Ectodermal cell (in vitro differentiated cells): ENCODE measurements around the gene NAGPA.

Experiments
- H3K27ac ChIP-seq: 2 replicates; pipeline ENCODE4 v1.7.0; 2013; ENCODE audit warnings: mild to moderate bottlenecking, low read depth, low read length; ENCODE audit not compliant: insufficient read depth, poor library complexity, severe bottlenecking
- H3K27me3 ChIP-seq: 2 replicates; pipeline ENCODE4 v1.7.0; 2013; ENCODE audit warnings: mild to moderate bottlenecking, low read length; ENCODE audit not compliant: insufficient read depth, control insufficient read depth, poor library complexity, severe bottlenecking
- H3K36me3 ChIP-seq: one replicate; pipeline ENCODE4 v1.7.0; 2013; ENCODE audit warnings: low read length; ENCODE audit not compliant: control insufficient read depth, insufficient read depth
- H3K4me1 ChIP-seq: one replicate; pipeline ENCODE4 v1.7.0; 2013; ENCODE audit warnings: low read length; ENCODE audit not compliant: control insufficient read depth, insufficient read depth
- H3K4me3 ChIP-seq: 2 replicates; pipeline ENCODE4 v1.7.0; 2013; ENCODE audit warnings: low read depth, low read length, control low read depth; ENCODE audit not compliant: insufficient read depth
- H3K9me3 ChIP-seq: 2 replicates; pipeline ENCODE4 v1.7.0; 2013; ENCODE audit warnings: mild to moderate bottlenecking, low read length, moderate library complexity; ENCODE audit not compliant: control insufficient read depth
- WGBS, 2 experiments: methylation state at CpG; one replicate each; pipeline ENCODE4 v1.1.7; 2013; ENCODE audit warnings: missing lambda C conversion rate in 2 of 2; 5-methylcytosine and 5-hydroxymethylcytosine counted together

Gene NAGPA

DNA sequence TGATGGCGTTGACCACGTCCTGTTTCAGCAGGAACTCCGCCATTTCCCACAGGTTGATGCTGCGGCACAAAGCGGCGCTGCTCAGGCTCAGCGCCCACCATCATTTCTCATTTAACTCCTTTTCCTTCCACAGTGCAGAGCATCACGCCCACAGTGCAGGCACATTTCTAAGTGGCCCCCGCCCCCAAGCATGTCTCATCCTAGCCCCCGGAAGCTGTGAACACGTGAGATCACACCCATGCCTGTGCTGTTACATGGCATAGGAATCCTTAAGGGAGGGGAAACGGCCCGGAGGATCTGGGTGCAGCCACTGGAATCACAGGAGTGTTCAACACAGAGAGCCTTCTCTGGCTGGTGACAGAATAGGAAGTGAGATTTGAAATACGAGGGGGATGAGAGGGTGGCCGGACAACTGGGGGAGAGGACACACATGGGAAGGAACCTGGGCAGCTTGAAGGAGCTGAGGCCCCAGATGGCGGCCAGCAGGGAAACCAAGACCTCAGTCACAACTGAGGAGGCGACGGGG is 4.7 kb downstream of the NAGPA start:
- H3K27me3 ChIP-seq, result peaks cover 9% of the 10 kb centered on the region
- H3K4me1 ChIP-seq, result peaks cover 5% of the 10 kb centered on the region
- 90 to 95% methylated on average over 18 of the region's 18 CpGs for WGBS, 2 experiments
- no peak overlapping the region for H3K27ac ChIP-seq
- no peaks in the 10 kb centered on the region for H3K9me3 ChIP-seq
- no peaks in the 10 kb centered on the region for H3K36me3 ChIP-seq
- H3K4me3 ChIP-seq, result no peak overlapping the region

DNA sequence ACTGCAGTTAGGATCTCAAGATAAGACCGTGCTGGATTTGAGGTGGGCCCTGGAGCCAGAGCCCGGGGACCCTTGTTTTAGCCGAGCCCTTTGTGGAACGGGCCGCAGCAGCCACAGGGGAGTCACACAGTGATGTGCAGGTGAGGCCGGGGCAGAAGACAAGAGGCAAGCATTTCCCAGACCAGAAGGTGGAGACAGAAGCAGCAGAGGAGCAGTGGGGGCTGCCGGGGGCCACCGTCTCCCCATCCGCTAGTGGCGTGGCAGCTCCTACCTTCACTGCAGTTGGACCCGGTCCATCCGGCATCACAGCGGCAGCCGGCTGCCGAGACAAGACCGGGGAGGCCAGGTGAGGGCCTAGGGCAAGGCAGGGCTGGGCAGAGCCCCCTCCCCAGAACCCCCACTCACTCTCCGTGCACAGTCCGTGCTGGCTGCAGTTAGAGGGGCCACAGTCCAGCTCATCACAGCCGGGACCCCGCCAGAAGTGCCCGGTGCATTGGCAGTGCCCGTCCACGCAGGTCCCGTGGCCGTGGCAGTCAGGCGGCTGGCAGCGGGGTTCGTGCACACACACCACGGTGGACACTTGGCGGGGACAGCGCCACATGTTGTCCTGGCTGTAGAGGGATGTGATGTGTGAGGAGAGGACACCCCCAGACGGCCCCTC is 6.0 kb downstream of the NAGPA start:
- Histone ChIP-seq H3K4me3 (no peak overlapping the region), H3K36me3 (no peaks in the 10 kb centered on the region), H3K4me1 (peaks cover under 1% of the 10 kb centered on the region), H3K27ac (no peak overlapping the region), H3K27me3 (peaks cover 1% of the 10 kb centered on the region), H3K9me3 (no peaks in the 10 kb centered on the region)
- WGBS, 2 experiments, result 94 to 95% methylated on average over 31 to 32 of the region's 32 CpGs

DNA sequence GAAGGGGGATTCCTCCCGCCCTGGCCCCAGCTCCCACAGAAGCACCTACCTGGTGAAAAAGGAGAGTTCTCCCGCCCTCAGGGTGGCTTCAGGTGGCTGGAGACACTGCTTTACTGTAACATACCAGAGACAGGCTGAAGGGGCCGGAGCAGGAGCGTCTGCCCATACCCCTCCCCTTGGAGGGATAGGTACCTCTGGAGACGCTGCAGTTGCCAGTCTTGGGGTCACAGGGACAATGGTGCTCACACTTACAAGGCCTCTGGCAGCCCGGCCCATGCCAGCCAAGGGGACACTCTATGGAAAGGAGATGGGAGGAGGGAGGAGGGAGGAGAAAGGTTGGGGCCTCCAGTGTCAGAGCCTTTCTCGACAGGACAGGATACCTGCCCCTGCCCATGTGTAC is 6.6 kb downstream of the NAGPA start:
- no peaks in the 10 kb centered on the region for H3K4me1 ChIP-seq
- no peaks in the 10 kb centered on the region for H3K27me3 ChIP-seq
- no peak overlapping the region for H3K4me3 ChIP-seq
- WGBS, 2 experiments, result 88 to 96% methylated on average over 7 of the region's 7 CpGs
- H3K27ac ChIP-seq, result no peak overlapping the region
- no peaks in the 10 kb centered on the region for H3K36me3 ChIP-seq
- no peaks in the 10 kb centered on the region for H3K9me3 ChIP-seq

DNA sequence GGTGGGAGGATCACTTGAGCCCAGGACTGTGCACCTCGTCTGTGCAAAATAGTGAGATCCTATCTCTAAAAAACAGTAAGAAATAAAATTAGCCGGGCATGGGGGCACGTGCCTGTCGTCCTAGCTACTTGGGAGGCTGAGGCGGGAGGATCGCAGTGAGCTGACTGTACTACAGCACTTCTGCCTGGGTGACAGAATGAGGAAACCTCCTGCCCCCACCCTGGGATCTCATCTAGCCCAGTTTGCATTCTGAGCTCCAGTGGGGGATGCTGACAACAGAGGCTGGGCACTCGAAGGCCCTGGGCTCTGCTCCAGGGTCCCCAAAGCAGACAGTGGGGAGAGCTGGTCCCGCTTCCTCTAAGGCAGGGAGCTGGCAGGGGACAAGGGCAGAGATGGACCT is 7.1 kb downstream of the NAGPA start:
- Histone ChIP-seq H3K27me3 (no peaks in the 10 kb centered on the region), H3K9me3 (no peaks in the 10 kb centered on the region), H3K4me1 (no peaks in the 10 kb centered on the region), H3K27ac (no peak overlapping the region), H3K36me3 (no peaks in the 10 kb centered on the region), H3K4me3 (no peak overlapping the region)
- WGBS, 2 experiments, result 91 to 93% methylated on average over 8 of the region's 8 CpGs

DNA sequence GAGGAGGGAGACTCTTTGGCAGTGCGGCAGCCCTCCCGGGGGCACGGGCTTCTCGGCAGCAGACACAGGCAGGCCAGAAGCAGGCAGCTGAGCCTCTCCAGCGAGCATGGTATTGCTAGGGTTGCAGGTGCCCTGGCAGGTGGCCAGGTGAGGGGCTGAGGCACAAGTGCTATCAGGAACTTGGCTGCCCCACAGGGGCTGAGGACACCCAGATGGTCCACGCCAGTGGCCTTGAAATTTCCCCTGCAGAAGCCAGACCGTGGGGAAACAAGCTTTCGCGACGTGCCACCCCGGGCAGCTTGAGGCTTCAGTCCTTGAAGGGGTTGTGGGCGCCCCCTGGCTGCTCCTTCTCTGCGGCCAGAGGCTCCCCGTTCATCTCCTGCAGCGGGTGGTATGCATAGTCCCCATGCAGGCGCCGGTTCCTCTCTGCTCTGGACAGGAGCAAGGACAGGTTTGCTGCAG is 8.5 kb downstream of the NAGPA start:
- Histone ChIP-seq H3K36me3 (no peaks in the 10 kb centered on the region), H3K4me1 (no peaks in the 10 kb centered on the region), H3K9me3 (no peaks in the 10 kb centered on the region), H3K4me3 (no peak overlapping the region), H3K27me3 (no peaks in the 10 kb centered on the region), H3K27ac (no peak overlapping the region)
- WGBS, 2 experiments, result 39 to 40% methylated on average over 17 of the region's 17 CpGs

DNA sequence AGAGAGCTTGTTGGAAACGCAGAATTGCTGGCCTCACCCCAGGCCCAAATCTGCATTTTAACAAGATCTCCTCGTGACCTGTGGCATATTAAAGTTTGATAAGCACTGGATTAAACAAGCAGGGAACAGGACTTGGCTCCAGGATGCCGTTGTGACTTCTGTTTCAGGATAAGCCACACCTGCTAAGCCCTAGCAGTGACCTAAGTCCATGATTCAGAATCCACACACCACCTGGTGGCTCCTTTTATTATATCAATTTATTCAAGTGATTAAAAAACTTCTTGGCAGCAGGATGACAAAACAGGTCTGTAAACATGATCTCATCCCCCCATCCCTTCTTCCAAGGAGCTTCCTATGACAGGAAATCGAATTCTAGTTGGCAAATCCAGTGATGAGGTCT is 9.1 kb downstream of the NAGPA start:
- WGBS, 2 experiments, result 92 to 94% methylated on average over 4 of the region's 4 CpGs
- Histone ChIP-seq H3K9me3 (no peaks in the 10 kb centered on the region), H3K36me3 (no peaks in the 10 kb centered on the region), H3K4me1 (no peaks in the 10 kb centered on the region), H3K4me3 (no peak overlapping the region), H3K27ac (no peak overlapping the region), H3K27me3 (no peaks in the 10 kb centered on the region)

DNA sequence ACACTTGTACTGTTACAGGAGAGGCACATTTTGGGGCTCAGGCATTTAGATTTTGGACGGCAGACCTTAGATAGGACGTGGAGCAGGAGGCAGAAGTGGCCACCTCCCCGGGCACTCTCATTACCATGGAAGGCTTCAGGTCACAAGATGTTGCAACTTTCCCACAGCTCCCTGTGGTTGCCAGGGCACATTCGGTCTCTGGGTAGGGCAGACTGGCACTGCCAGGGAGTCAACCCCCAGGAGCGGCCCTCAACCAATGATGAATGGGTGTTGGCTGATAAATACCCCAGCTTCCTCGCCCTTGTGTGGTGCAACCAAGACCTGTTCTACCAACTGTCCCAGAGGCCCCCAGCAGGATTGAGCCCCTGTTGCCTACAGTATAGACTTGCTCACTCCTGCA is 11.2 kb downstream of the NAGPA start:
- H3K27me3 ChIP-seq, result no peaks in the 10 kb centered on the region
- 95 to 96% methylated on average over 6 of the region's 6 CpGs for WGBS, 2 experiments
- H3K36me3 ChIP-seq, result no peaks in the 10 kb centered on the region
- no peaks in the 10 kb centered on the region for H3K4me1 ChIP-seq
- H3K27ac ChIP-seq, result no peak overlapping the region
- no peaks in the 10 kb centered on the region for H3K9me3 ChIP-seq
- no peak overlapping the region for H3K4me3 ChIP-seq

DNA sequence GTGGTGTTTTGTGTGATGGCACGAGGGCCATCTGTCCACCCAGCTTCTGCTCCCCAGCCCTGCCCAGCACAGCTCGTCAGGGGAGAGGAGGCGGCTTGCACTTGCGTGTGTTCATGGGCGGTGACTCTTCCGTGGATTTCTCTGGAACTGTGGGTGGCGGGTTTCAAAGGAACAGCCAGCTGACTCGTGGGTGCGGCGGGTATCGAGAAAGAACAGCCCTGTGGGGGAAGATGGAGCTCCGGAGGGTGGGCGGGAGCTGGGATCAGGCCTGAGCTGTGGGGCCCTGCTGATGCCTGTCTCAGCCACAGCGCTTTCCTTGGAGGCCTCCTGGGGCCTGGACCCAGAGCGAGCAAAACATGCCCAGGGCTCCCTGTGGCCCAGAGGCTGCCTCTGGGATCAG is 13.2 kb downstream of the NAGPA start:
- Histone ChIP-seq H3K4me3 (no peak overlapping the region), H3K36me3 (no peaks in the 10 kb centered on the region), H3K4me1 (no peaks in the 10 kb centered on the region), H3K27me3 (no peaks in the 10 kb centered on the region), H3K27ac (no peak overlapping the region), H3K9me3 (no peaks in the 10 kb centered on the region)
- WGBS, 2 experiments, result 83 to 84% methylated on average over 15 of the region's 15 CpGs

DNA sequence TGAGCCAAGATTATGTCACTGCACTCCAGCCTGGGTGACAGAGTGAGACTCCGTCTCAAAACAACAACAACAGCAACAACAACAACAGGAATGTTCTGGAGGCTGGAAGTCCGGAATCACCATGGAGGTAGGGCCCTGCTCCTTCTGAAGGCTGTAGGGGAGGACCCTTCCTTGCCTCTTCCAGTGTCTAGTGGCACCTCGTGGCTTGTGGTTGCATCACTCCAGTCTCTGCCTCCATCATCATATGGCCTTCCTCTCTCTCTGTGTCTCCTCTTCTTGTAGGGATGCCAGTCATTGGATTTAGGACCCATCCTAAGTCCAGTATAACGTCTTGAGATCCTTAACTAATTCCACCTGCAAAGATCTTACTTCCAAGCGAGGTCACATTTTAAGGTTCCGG is 14.0 kb downstream of the NAGPA start:
- 88 to 91% methylated on average over 6 of the region's 6 CpGs for WGBS, 2 experiments
- no peaks in the 10 kb centered on the region for H3K27me3 ChIP-seq
- no peak overlapping the region for H3K4me3 ChIP-seq

DNA sequence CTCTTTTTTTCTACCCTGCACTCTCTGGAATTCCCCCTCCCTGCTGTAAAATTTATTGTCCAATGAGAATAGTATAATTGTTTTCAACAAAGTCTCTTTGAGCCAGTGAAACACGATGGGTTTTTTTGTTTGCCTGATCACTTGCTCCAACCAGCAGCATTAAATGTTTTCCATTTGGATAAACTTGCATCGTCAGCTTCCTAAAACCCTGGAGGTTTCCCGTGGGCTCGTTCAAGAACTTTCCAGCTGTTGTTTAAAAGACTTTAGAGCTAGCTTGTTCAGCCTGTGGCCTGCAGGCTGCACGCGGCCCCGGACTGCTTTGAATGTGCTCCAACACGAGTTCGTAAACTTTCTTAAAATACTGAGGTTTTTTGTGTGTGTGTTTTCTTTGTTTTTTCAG is 14.9 kb downstream of the NAGPA start:
- H3K36me3 ChIP-seq, result no peaks in the 10 kb centered on the region
- H3K4me1 ChIP-seq, result no peaks in the 10 kb centered on the region
- WGBS, 2 experiments, result 86 to 88% methylated on average over 9 of the region's 9 CpGs
- H3K27ac ChIP-seq, result no peak overlapping the region
- no peaks in the 10 kb centered on the region for H3K27me3 ChIP-seq
- H3K9me3 ChIP-seq, result no peaks in the 10 kb centered on the region
- no peak overlapping the region for H3K4me3 ChIP-seq

More for the DNA sequence above, 14.0 kb downstream of the NAGPA start:
- Histone ChIP-seq H3K9me3 (no peaks in the 10 kb centered on the region), H3K27ac (no peak overlapping the region), H3K4me1 (no peaks in the 10 kb centered on the region), H3K36me3 (no peaks in the 10 kb centered on the region)

DNA sequence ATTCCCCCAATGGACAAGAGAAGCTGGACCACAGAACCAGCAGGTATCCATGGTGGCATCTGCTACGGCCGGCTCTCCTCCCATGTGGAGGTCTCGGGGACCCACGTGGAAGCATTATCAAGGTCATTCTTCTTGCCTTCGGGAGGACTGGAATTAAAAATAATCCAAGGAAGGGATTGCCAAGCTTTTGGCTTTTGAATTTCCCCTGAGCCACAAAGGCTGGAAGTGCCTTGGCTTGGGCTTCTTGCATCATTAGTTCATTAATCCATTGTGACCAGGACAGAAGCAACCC is 16.1 kb downstream of the NAGPA start:
- Histone ChIP-seq H3K36me3 (no peaks in the 10 kb centered on the region), H3K27ac (no peak overlapping the region), H3K4me3 (no peak overlapping the region), H3K27me3 (no peaks in the 10 kb centered on the region), H3K9me3 (no peaks in the 10 kb centered on the region), H3K4me1 (no peaks in the 10 kb centered on the region)
- 93% methylated on average over 5 of the region's 5 CpGs for WGBS, 2 experiments
